Keratinocyte (primary cell): ENCODE data around the gene MBNL2.

Experiments used
- EZH2 ChIP-seq: IDR thresholded peaks from one replicate; pipeline ENCODE4 v1.6.1; 2012; ENCODE audit warnings: inconsistent platforms, mild to moderate bottlenecking, low read length, moderate library complexity
- TF ChIP-seq, protein P1 (sequence below), 3 experiments: IDR thresholded peaks in 1 of 3; conservative IDR thresholded peaks in 1 of 3; optimal IDR thresholded peaks in 1 of 3; 2 replicates in 2 of 3; 3 replicates in 1 of 3; pipeline versions ENCODE3 to v1.5.1; 2011; ENCODE audit warnings: low read length in 3 of 3, mild to moderate bottlenecking in 3 of 3, moderate library complexity in 2 of 3, control low read depth in 1 of 3, inconsistent platforms in 1 of 3; ENCODE audit not compliant: insufficient read depth in 2 of 3; ENCODE audit errors: extremely low read depth in 1 of 3

GRCh38 chr13:97359181-97360057, 137.3 kb downstream of the MBNL2 start:
- TF ChIP-seq, protein P1, sequence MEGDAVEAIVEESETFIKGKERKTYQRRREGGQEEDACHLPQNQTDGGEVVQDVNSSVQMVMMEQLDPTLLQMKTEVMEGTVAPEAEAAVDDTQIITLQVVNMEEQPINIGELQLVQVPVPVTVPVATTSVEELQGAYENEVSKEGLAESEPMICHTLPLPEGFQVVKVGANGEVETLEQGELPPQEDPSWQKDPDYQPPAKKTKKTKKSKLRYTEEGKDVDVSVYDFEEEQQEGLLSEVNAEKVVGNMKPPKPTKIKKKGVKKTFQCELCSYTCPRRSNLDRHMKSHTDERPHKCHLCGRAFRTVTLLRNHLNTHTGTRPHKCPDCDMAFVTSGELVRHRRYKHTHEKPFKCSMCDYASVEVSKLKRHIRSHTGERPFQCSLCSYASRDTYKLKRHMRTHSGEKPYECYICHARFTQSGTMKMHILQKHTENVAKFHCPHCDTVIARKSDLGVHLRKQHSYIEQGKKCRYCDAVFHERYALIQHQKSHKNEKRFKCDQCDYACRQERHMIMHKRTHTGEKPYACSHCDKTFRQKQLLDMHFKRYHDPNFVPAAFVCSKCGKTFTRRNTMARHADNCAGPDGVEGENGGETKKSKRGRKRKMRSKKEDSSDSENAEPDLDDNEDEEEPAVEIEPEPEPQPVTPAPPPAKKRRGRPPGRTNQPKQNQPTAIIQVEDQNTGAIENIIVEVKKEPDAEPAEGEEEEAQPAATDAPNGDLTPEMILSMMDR (optimal IDR thresholded peaks at IDR 0.05 in 1 of 3, IDR thresholded peaks at IDR 0.05 in 1 of 3, conservative IDR thresholded peaks at IDR 0.05 in 1 of 3; ENCODE audit: extremely low read depth in 1 of 3, insufficient read depth in 2 of 3, low read length in 3 of 3) = peak; percentile 67 to 79 (median 72)
- TF ChIP-seq EZH2 = no peak
